Epithelial cell of esophagus (primary cell): ENCODE data around the gene SBK2.

Experiments used
- DNase-seq: peaks from one replicate; pipeline ENCODE4 v3.0.0; 2010; ENCODE audit warnings: low read depth
- H3K4me3 ChIP-seq: 2 replicates; pipeline ENCODE4 v1.5.1; 2011; ENCODE audit warnings: mild to moderate bottlenecking, low read length, control low read depth
- CTCF ChIP-seq: IDR thresholded peaks from 2 replicates; pipeline ENCODE4 v1.5.1; 2011; ENCODE audit warnings: low read depth, mild to moderate bottlenecking, low read length, control low read depth, inconsistent platforms; ENCODE audit not compliant: insufficient read depth; ENCODE audit errors: missing control alignments

Gene SBK2

DNA sequence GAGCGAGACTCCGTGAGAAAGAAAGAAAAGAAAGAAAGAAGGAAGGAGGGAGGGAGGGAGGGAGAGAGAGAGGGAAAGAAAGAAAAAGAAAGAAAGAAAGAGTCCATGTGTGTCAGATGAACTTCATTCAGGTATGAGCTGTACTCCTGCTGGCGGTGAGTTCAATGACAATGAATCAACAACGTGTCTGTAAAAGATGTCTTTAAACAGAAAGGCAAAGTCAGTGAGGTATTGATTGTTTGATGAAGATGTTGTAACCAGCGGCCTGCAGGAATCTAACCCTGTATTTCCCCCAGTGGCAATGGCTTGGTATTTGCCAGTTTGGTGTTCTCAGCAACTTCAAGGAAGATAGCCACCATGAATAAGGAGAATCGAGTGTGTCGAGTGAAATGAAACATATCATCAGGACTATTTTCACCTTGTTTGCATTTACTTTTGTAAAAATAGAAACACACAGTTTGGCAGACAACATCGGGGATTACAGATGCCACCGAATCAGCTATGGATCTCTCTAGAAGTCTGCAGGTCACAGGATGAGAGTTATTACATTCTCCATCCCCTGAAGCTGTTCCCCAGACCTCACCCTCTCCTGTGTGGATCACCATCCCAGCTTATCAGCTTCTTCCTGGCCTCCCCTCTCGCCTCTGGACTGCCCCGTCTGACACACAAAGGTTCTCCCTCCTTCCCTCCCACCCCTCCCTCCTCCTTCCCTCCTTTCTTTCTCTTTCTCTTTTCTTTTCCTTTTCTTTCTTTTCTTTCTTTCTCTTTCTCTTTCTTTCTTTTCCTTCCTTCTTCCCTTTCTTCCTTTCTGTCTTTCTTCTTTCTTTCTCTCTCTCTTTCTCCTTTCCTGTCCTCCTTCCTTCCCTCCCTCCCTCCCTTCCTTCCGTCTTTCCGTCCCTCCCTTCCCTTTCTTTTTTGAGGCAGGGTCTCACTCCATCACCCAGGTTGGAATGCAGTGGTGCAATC lies 16.6 kb upstream of the SBK2 start:
- peak; percentile 62 for DNase-seq
- no peak for TF ChIP-seq CTCF
- H3K4me3 ChIP-seq = no peak overlapping the region

DNA sequence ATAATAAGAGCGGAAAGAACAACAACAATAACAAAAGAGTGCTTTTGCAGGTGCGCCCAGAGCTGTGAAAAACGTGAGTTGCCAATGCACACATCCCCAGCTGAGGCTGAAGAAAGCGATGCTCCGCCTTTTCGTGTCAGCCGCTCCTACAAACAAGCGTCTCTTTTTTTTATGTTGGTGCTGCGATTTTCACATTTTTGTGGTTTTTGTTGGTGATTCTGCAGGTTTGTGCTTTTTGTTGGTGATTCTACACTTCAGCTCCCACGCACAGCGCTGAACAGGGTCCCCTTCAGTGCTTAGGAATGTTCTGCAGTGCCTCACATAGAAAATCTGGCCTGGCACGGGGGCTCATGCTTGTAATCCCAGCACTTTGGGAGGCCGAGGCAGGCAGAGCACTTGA lies 15.7 kb upstream of the SBK2 start:
- H3K4me3 ChIP-seq = no peak overlapping the region
- peak; percentile 43 for DNase-seq

GRCh38 chr19:55552206-55552605 lies 15.3 kb upstream of the SBK2 start:
- no peak overlapping the region for H3K4me3 ChIP-seq
- DNase-seq = peak; percentile 61
- TF ChIP-seq CTCF = no peak

More for the DNA sequence above, 15.7 kb upstream of the SBK2 start:
- TF ChIP-seq CTCF = no peak

DNA sequence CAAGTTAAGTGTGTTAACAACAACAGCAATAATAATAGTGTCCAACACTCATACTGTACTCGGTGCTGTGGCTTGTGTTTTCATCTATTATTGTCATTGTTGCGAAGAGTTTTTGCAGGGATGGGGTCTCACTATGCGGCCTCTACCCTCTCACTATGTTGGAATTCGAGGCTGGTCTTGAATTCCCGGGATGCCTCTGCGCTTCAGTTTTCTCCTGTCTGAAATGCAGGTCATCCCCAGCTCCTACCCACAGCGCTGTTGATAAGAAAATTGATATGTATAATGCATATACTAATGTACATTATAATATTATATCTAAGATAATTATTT lies 13.4 kb upstream of the SBK2 start:
- DNase-seq = no peak
- no peak for TF ChIP-seq CTCF
- no peak overlapping the region for H3K4me3 ChIP-seq

DNA sequence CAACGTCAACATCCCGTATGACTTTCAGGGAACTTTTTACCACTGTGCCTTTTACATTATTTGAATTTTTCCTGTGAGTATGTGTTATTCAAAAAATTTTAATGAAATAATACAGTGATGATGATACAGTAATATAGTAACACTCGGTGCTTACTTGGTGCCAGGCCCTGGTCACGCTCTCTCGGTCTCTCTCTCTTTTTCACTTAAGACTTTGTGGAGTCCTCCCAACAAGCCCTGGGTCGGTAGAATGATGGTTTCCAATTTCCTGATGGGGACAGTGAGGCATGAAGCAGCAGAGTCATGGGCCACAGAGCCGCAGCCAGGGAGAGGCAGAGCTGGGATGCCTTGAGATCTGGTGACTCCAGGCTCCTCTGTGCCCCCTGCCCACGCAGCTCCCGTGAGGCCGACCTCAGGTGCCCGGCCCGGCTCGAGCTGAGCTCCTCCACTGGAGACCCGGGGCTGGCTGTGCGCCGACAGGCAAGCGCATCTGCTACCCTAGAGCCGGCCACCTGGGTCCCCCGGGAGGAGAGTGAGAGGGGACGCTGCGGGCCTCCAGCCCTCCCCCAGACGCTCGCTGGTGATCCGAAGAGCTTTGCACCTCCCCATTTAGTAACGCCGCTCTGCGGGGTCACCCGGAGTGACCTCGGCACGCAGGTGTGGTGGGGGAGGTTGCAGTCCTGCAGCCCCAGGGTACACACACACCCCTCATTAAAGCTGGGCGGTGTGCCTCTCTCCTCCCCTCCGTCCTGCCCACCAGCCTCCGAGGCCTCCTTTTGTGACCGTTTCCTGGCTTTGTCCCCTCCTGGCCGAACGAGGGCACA lies 12.8 kb upstream of the SBK2 start:
- TF ChIP-seq CTCF = no peak
- DNase-seq = peak; percentile 74
- no peak overlapping the region for H3K4me3 ChIP-seq

DNA sequence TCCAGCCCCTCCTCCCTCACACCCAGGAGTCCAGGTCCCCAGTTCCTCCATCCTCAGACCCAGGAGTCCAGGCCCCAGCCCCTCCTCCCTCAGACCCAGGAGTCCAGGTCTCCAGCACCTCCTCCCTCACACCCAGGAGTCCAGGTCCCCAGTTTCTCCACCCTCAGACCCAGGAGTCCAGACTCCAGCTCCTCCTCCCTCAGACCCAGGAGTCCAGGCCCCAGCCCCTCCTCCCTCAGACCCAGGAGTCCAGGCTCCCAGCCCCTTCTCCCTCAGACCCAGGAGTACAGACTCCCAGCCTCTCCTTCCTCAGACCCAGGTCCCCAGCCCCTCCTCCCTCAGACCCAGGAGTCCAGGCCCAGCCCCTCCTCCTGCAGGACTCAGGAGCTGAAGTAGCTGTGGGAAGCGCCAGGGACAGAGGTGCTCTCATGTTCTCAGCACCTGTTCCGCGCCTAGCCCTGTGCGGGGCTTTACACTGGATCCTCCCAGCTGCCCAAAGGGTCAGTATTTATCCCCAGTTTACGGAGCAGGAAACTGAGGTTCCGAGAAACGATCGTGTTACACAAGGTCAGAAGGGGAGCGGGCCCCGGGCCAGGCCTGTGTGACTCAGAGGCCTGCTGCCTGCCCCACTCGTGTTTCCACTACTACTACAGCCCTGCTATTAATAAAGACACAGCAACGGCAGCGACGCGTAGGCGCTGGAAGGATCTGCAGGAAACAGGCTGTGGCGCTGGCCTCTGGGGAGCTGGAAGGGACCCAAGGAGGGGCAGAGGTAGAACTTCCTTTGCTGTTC lies 10.1 kb upstream of the SBK2 start:
- no peak for TF ChIP-seq CTCF
- no peak overlapping the region for H3K4me3 ChIP-seq
- DNase-seq = peak; percentile 31
